Limb (tissue), 2 donors: ENCODE results near the gene KRT38.
"Not testable (repeated sequence)": the region's sequence is repeated elsewhere in the genome, so short reads cannot be mapped to it uniquely, and the experiment has no call there.

ENCODE experiments used
- DNase-seq, 2 donors: peaks; one replicate each; pipeline ENCODE4 v3.0.0-alpha.2; 2016; ENCODE audit errors: extremely low spot score in 2 of 2

The KRT38 gene

DNA sequence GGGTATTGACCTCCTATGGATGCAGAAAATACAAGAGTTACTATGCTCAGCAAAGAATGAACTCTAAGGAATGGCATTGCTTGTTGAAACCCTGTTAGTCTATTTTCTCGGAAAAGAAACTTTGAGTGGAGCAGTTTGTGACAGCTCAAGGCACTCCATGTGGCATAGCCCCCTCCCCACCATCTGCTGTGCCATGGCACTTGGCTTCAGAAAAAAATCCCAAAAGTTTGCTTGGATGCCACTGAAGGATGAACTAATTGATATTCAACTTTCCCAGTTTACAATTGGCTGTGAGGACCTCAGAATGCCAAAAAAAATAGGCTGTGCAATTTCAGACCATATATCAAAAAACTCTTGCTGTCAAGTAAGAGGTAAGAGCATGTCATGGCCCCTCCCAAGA, 45.2 kb downstream of the KRT38 start:
- DNase-seq: no peak

DNA sequence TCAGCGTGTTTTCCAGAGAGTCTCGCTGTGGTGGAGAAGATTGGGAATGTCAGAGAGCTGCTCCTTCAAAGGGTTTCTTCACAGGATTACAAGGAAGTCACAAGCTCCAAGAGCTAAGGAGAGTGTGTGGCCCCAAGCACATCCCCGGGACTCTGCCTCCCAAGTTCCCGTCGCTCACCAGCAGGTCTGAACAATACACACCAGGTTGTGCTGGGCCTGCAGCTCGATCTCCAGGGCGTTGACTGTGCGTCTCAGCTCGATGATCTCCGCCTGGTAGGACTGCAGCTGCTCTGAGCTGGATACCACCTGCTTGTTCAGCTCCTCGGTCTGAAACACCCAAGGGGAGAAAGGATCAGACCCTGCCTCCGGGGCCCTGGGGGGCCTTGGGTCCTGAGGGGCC, 45.7 kb downstream of the KRT38 start:
- not testable (repeated sequence) for DNase-seq

- no peak for DNase-seq
These were observed 46.4 kb downstream of the KRT38 start for GRCh38 chr17:41394254-41394996.

DNA sequence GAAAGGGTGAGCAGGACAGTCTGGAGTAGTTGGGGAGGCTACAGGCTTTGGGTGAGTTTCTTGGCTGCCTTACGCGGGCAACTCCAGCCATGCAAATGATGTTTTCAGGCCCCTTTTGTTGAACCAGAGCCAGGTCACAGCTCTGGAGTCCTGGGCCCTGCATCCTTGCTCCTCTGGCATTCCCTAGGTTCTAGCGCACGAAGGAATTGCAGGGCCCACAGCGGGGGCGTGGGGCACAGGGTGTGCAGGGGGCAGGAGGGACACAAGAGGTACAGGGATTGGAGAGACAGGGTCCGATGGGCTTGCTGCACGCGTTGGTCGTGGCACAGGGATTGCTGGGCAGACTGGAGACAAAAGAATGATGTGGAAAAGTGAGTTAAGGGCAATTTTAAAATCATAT, 47.0 kb downstream of the KRT38 start:
- no peak for DNase-seq

- no peak for DNase-seq
These were observed 47.5 kb downstream of the KRT38 start for GRCh38 chr17:41393294-41393693.

DNA sequence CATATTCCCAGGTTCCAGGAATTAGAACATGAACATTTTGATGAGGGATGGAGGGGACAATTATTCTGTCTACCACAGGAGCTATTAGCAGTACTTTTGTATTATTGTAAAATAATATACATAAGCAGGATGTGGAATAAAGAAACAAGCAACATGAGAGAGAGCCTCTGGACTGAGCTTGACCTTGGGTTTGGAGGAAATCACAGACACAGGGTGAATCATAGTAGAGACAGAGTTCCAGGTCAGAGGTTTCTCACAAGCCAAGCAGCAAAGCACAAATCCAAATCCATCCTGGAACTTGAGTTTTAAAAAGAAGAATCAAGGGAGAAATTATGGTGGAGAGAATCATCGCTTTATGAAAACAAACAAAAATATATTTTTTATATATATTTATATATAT, 48.5 kb downstream of the KRT38 start:
- DNase-seq: no peak

GRCh38 chr17:41391535-41391934, 49.2 kb downstream of the KRT38 start:
- no peak for DNase-seq

- no peak for DNase-seq
These were observed 50.3 kb downstream of the KRT38 start for GRCh38 chr17:41390411-41390938.

GRCh38 chr17:41387670-41388069, 53.1 kb downstream of the KRT38 start:
- no peak for DNase-seq

DNA sequence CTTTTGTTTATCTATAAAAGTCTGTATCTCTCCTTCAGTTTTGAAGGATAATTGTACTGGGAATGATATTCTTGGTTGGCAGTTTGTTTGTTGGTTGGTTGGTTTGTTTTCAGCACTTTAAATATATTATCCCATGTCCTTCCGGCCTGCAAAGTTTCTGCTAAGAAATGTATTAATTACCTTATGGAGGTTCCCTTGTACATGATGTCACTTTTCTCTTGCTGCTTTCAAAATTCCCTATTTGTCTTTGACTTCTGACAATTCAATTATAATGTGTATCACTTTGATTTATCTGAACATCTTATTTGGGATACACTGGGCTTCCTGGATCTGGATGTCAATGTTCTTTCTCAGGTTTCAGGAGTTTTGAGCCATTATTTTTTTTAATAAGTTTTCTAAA, 54.6 kb downstream of the KRT38 start:
- DNase-seq: no peak
